SJCRH30 (cell line): ENCODE results near the gene GLP1R. TPM values are rescaled to one million over a fixed set of nuclear protein-coding genes. Genes with fewer than 3 reads are reported as not detected.
"Not testable (repeated sequence)": the region's sequence is repeated elsewhere in the genome, so short reads cannot be mapped to it uniquely, and the experiment has no call there.

Source experiments
- DNase-seq, 2 experiments: peaks; one replicate each; pipeline ENCODE4 v3.0.0-alpha.2; 2015 to 2020
- H3K27ac ChIP-seq: fragments of 250-450 bp; sonication (Bioruptor Pico); 2 replicates; pipeline ENCODE4 v1.5.1; 2020; ENCODE audit warnings: mild to moderate bottlenecking, moderate library complexity
- H3K27me3 ChIP-seq: fragments of 250-450 bp; sonication (Bioruptor Pico); 2 replicates; pipeline ENCODE4 v1.5.1; 2020; ENCODE audit warnings: mild to moderate bottlenecking, moderate library complexity
- H3K36me3 ChIP-seq: fragments of 250-450 bp; sonication (Bioruptor Pico); 2 replicates; pipeline ENCODE4 v1.5.1; 2020; ENCODE audit warnings: mild to moderate bottlenecking, moderate library complexity
- H3K4me1 ChIP-seq: fragments of 250-450 bp; sonication (Bioruptor Pico); 2 replicates; pipeline ENCODE4 v1.5.1; 2020; ENCODE audit warnings: mild to moderate bottlenecking, moderate library complexity
- H3K4me3 ChIP-seq: fragments of 250-450 bp; sonication (Bioruptor Pico); 2 replicates; pipeline ENCODE4 v1.5.1; 2020; ENCODE audit warnings: mild to moderate bottlenecking, moderate library complexity
- H3K9me3 ChIP-seq: fragments of 250-450 bp; sonication (Bioruptor Pico); replicated peaks from 2 replicates; pipeline ENCODE4 v1.5.1; 2020; ENCODE audit warnings: mild to moderate bottlenecking, moderate library complexity
- total RNA-seq: library from RNA; depleted of rRNA; stranded (reverse); fragments of >200 nt; shearing (Covaris generic); gene quantifications from 2 replicates; pipeline ENCODE4 v1.2.3, GENCODE V29; 2014

Gene GLP1R
- total RNA-seq, 1 experiment from 2014 or later = not detected

GRCh38 chr6:39102821-39103136 lies 54.2 kb downstream of the GLP1R start:
- H3K36me3 ChIP-seq = peaks cover 4% of the 10 kb centered on the region; the same call in 1 of the 2 replicates
- H3K4me1 ChIP-seq = no peaks in the 10 kb centered on the region
- H3K4me3 ChIP-seq = no peak overlapping the region
- DNase-seq = no peak
- no peaks in the 10 kb centered on the region for H3K9me3 ChIP-seq
- no peak overlapping the region for H3K27ac ChIP-seq
- H3K27me3 ChIP-seq = no peaks in the 10 kb centered on the region

GRCh38 chr6:39104528-39104927 lies 55.9 kb downstream of the GLP1R start:
- no peaks in the 10 kb centered on the region for H3K27me3 ChIP-seq
- peaks cover 4% of the 10 kb centered on the region for H3K36me3 ChIP-seq
- H3K9me3 ChIP-seq = no peaks in the 10 kb centered on the region
- DNase-seq = no peak
- H3K4me3 ChIP-seq = no peak overlapping the region
- no peaks in the 10 kb centered on the region for H3K4me1 ChIP-seq
- H3K27ac ChIP-seq = no peak overlapping the region

GRCh38 chr6:39107034-39107433 lies 58.5 kb downstream of the GLP1R start:
- Histone ChIP-seq H3K9me3 (no peaks in the 10 kb centered on the region), H3K4me3 (no peak overlapping the region), H3K27me3 (no peaks in the 10 kb centered on the region), H3K36me3 (peaks cover 8% of the 10 kb centered on the region), H3K4me1 (no peaks in the 10 kb centered on the region), H3K27ac (no peak overlapping the region)
- DNase-seq = no peak

- no peak for DNase-seq
- no peaks in the 10 kb centered on the region for H3K27me3 ChIP-seq
- H3K9me3 ChIP-seq = no peaks in the 10 kb centered on the region
- peaks cover 8% of the 10 kb centered on the region for H3K36me3 ChIP-seq
- H3K4me3 ChIP-seq = no peak overlapping the region
- no peak overlapping the region for H3K27ac ChIP-seq
- no peaks in the 10 kb centered on the region for H3K4me1 ChIP-seq
Observed at GRCh38 chr6:39107641-39108040, 59.1 kb downstream of the GLP1R start.

GRCh38 chr6:39108041-39108839 lies 59.7 kb downstream of the GLP1R start:
- Histone ChIP-seq H3K27me3 (no peaks in the 10 kb centered on the region), H3K27ac (no peak overlapping the region), H3K9me3 (no peaks in the 10 kb centered on the region), H3K4me1 (no peaks in the 10 kb centered on the region), H3K36me3 (peaks cover 8% of the 10 kb centered on the region), H3K4me3 (no peak overlapping the region)
- DNase-seq = no peak

- H3K4me3 ChIP-seq = no peak overlapping the region
- H3K4me1 ChIP-seq = peaks cover 3% of the 10 kb centered on the region
- H3K9me3 ChIP-seq = no peaks in the 10 kb centered on the region
- no peaks in the 10 kb centered on the region for H3K27me3 ChIP-seq
- peaks cover 3% of the 10 kb centered on the region; the same call in 1 of the 2 replicates for H3K36me3 ChIP-seq
- no peak for DNase-seq
- H3K27ac ChIP-seq = no peak overlapping the region
Observed at GRCh38 chr6:39111280-39111679, 62.7 kb downstream of the GLP1R start.

GRCh38 chr6:39113788-39114187 lies 65.2 kb downstream of the GLP1R start:
- peak overlapping the region; percentile 76 for H3K4me3 ChIP-seq

GRCh38 chr6:39114388-39114703 lies 65.8 kb downstream of the GLP1R start:
- Histone ChIP-seq H3K4me1 (peaks cover 3% of the 10 kb centered on the region), H3K27ac (peak overlapping the region; percentile 85), H3K4me3 (peak overlapping the region; percentile 76), H3K9me3 (no peaks in the 10 kb centered on the region), H3K27me3 (no peaks in the 10 kb centered on the region), H3K36me3 (peaks cover 3% of the 10 kb centered on the region; the same call in 1 of the 2 replicates)
- DNase-seq = no peak

More at GRCh38 chr6:39113788-39114187, 65.2 kb downstream of the GLP1R start:
- peaks cover 3% of the 10 kb centered on the region for H3K4me1 ChIP-seq
- H3K9me3 ChIP-seq = no peaks in the 10 kb centered on the region
- H3K27ac ChIP-seq = no peak overlapping the region
- no peak for DNase-seq
- no peaks in the 10 kb centered on the region for H3K27me3 ChIP-seq
- H3K36me3 ChIP-seq = peaks cover 3% of the 10 kb centered on the region; the same call in 1 of the 2 replicates

- Histone ChIP-seq H3K36me3 (0 out of 2 replicates have a peak, but pooled peaks cover 3% of the 10 kb centered on the region), H3K4me3 (peak within 1 kb of the TSS; percentile 76), H3K9me3 (no peaks in the 10 kb centered on the region), H3K27ac (peak within 1 kb of the TSS; percentile 85), H3K27me3 (no peaks in the 10 kb centered on the region), H3K4me1 (peaks cover 3% of the 10 kb centered on the region)
- DNase-seq = peak; percentile 91 to 94
Observed at GRCh38 chr6:39114704-39115599, 66.4 kb downstream of the GLP1R start, which contains the start of gene SAYSD1. Gene SAYSD1 (minus strand): TSS chr6:39115186. CDS start chr6:39115089, 97 bp downstream.

GRCh38 chr6:39118921-39119320 lies 70.3 kb downstream of the GLP1R start:
- DNase-seq = no peak
- H3K9me3 ChIP-seq = no peaks in the 10 kb centered on the region

GRCh38 chr6:39124114-39124513 lies 75.5 kb downstream of the GLP1R start:
- no peak overlapping the region for H3K4me3 ChIP-seq

More at GRCh38 chr6:39118921-39119320, 70.3 kb downstream of the GLP1R start:
- no peaks in the 10 kb centered on the region for H3K36me3 ChIP-seq
- H3K4me3 ChIP-seq = no peak overlapping the region
- H3K27ac ChIP-seq = no peak overlapping the region
- peaks cover 3% of the 10 kb centered on the region for H3K4me1 ChIP-seq
- H3K27me3 ChIP-seq = no peaks in the 10 kb centered on the region

GRCh38 chr6:39128106-39128505 lies 79.5 kb downstream of the GLP1R start:
- Histone ChIP-seq H3K4me1 (no peaks in the 10 kb centered on the region), H3K4me3 (no peak overlapping the region), H3K9me3 (no peaks in the 10 kb centered on the region), H3K27ac (no peak overlapping the region), H3K27me3 (no peaks in the 10 kb centered on the region), H3K36me3 (no peaks in the 10 kb centered on the region)
- DNase-seq = no peak

More at GRCh38 chr6:39124114-39124513, 75.5 kb downstream of the GLP1R start:
- Histone ChIP-seq H3K27ac (no peak overlapping the region), H3K9me3 (no peaks in the 10 kb centered on the region), H3K27me3 (no peaks in the 10 kb centered on the region), H3K4me1 (no peaks in the 10 kb centered on the region), H3K36me3 (no peaks in the 10 kb centered on the region)
- no peak for DNase-seq

- no peak overlapping the region for H3K4me3 ChIP-seq
- H3K9me3 ChIP-seq = no peaks in the 10 kb centered on the region
- DNase-seq = no peak
- no peaks in the 10 kb centered on the region for H3K27me3 ChIP-seq
- no peaks in the 10 kb centered on the region for H3K36me3 ChIP-seq
- no peak overlapping the region for H3K27ac ChIP-seq
- H3K4me1 ChIP-seq = no peaks in the 10 kb centered on the region
Observed at GRCh38 chr6:39128832-39129231, 80.3 kb downstream of the GLP1R start.

GRCh38 chr6:39130691-39131090 lies 82.1 kb downstream of the GLP1R start:
- no peaks in the 10 kb centered on the region for H3K4me1 ChIP-seq
- H3K27me3 ChIP-seq = no peaks in the 10 kb centered on the region
- no peaks in the 10 kb centered on the region for H3K36me3 ChIP-seq
- H3K27ac ChIP-seq = no peak overlapping the region
- H3K4me3 ChIP-seq = no peak overlapping the region
- no peaks in the 10 kb centered on the region for H3K9me3 ChIP-seq
- DNase-seq = no peak

- not testable (repeated sequence) for H3K27ac ChIP-seq, H3K4me1 ChIP-seq, H3K36me3 ChIP-seq, DNase-seq, H3K4me3 ChIP-seq, H3K9me3 ChIP-seq, H3K27me3 ChIP-seq
Observed at GRCh38 chr6:39134761-39135160, 86.2 kb downstream of the GLP1R start.
